Measurements from ENCODE around the gene MYBBP1A. TPM values are rescaled to one million over a fixed set of nuclear protein-coding genes. Genes with fewer than 3 reads are reported as not detected.
A peak's percentile ranks its signal among the peaks of the same experiment; 100 is the strongest.

The MYBBP1A gene
- total and polyA plus RNA-seq, 2 donors: 21.5 to 36.9 TPM

GRCh38 chr17:4556996-4557395 is 1.8 kb upstream of the MYBBP1A start:
- Histone ChIP-seq H3K36me3 (ENCODE audit: control insufficient read depth in 2 of 2, insufficient read depth in 2 of 2, low read length in 1 of 2) (peaks cover 6 to 20% of the 10 kb centered on the region in 2 donors), H3K4me1 (ENCODE audit: control insufficient read depth in 2 of 2, insufficient read depth in 2 of 2, low read length in 2 of 2) (peaks cover 14 to 37% of the 10 kb centered on the region in 2 donors), H3K9me3 (ENCODE audit: control insufficient read depth in 2 of 2, insufficient read depth in 1 of 2, low read length in 1 of 2) (no peaks in the 10 kb centered on the region), H3K4me3 (ENCODE audit: low read length in 2 of 2) (no peak overlapping the region), H3K27me3 (ENCODE audit: control insufficient read depth in 2 of 2, insufficient read depth in 1 of 2, low read length in 1 of 2) (no peaks in the 10 kb centered on the region), H3K27ac (ENCODE audit: low read depth in 1 of 2, low read length in 1 of 2) (no peak overlapping the region)
- 97% methylated on average over 4 of the region's 4 CpGs for WGBS
- DNase-seq (ENCODE audit: low read depth in 6 of 9, low spot score in 9 of 9): no peak

GRCh38 chr17:4555873-4556759 is 932 bp upstream of the MYBBP1A start:
- peaks cover 14 to 35% of the 10 kb centered on the region in 2 donors for H3K4me1 ChIP-seq (ENCODE audit: control insufficient read depth in 2 of 2, insufficient read depth in 2 of 2, low read length in 2 of 2)
- WGBS: 80% methylated on average over 17 of the region's 17 CpGs
- no peaks in the 10 kb centered on the region for H3K27me3 ChIP-seq (ENCODE audit: control insufficient read depth in 2 of 2, insufficient read depth in 1 of 2, low read length in 1 of 2)
- no peak for DNase-seq (ENCODE audit: low read depth in 6 of 9, low spot score in 9 of 9)
- peak overlapping the region; percentile 60 to 80 for H3K4me3 ChIP-seq (ENCODE audit: low read length in 2 of 2)
- H3K36me3 ChIP-seq (ENCODE audit: control insufficient read depth in 2 of 2, insufficient read depth in 2 of 2, low read length in 1 of 2): peaks cover 15 to 26% of the 10 kb centered on the region in 2 donors
- H3K27ac ChIP-seq (ENCODE audit: low read depth in 1 of 2, low read length in 1 of 2): peak overlapping the region; percentile 82 to 91
- H3K9me3 ChIP-seq (ENCODE audit: control insufficient read depth in 2 of 2, insufficient read depth in 1 of 2, low read length in 1 of 2): no peaks in the 10 kb centered on the region

GRCh38 chr17:4554441-4554996 is 665 bp downstream of the MYBBP1A start:
- peak overlapping the region; percentile 60 to 80 for H3K4me3 ChIP-seq (ENCODE audit: low read length in 2 of 2)
- no peak overlapping the region for H3K27ac ChIP-seq (ENCODE audit: low read depth in 1 of 2, low read length in 1 of 2)
- peaks cover 14 to 36% of the 10 kb centered on the region in 2 donors for H3K4me1 ChIP-seq (ENCODE audit: control insufficient read depth in 2 of 2, insufficient read depth in 2 of 2, low read length in 2 of 2)
- WGBS: 21% methylated on average over 18 of the region's 18 CpGs
- H3K36me3 ChIP-seq (ENCODE audit: control insufficient read depth in 2 of 2, insufficient read depth in 2 of 2, low read length in 1 of 2): peaks cover 27 to 42% of the 10 kb centered on the region in 2 donors
- H3K9me3 ChIP-seq (ENCODE audit: control insufficient read depth in 2 of 2, insufficient read depth in 1 of 2, low read length in 1 of 2): no peaks in the 10 kb centered on the region
- no peak for DNase-seq (ENCODE audit: low read depth in 6 of 9, low spot score in 9 of 9)
- no peaks in the 10 kb centered on the region for H3K27me3 ChIP-seq (ENCODE audit: control insufficient read depth in 2 of 2, insufficient read depth in 1 of 2, low read length in 1 of 2)

- no peak for DNase-seq (ENCODE audit: low read depth in 6 of 9, low spot score in 9 of 9)
- no peak overlapping the region for H3K27ac ChIP-seq (ENCODE audit: low read depth in 1 of 2, low read length in 1 of 2)
- H3K4me3 ChIP-seq (ENCODE audit: low read length in 2 of 2): no peak overlapping the region
These were observed 1.5 kb downstream of the MYBBP1A start for GRCh38 chr17:4553669-4554068.

GRCh38 chr17:4551796-4552525 is 3.2 kb downstream of the MYBBP1A start:
- H3K27ac ChIP-seq (ENCODE audit: low read depth in 1 of 2, low read length in 1 of 2): no peak overlapping the region
- no peak for DNase-seq (ENCODE audit: low read depth in 6 of 9, low spot score in 9 of 9)
- 99% methylated on average over 27 of the region's 27 CpGs for WGBS
- H3K9me3 ChIP-seq (ENCODE audit: control insufficient read depth in 2 of 2, insufficient read depth in 1 of 2, low read length in 1 of 2): no peaks in the 10 kb centered on the region
- H3K36me3 ChIP-seq (ENCODE audit: control insufficient read depth in 2 of 2, insufficient read depth in 2 of 2, low read length in 1 of 2): peaks cover 50 to 64% of the 10 kb centered on the region in 2 donors
- peaks cover 14 to 34% of the 10 kb centered on the region in 2 donors for H3K4me1 ChIP-seq (ENCODE audit: control insufficient read depth in 2 of 2, insufficient read depth in 2 of 2, low read length in 2 of 2)
- H3K27me3 ChIP-seq (ENCODE audit: control insufficient read depth in 2 of 2, insufficient read depth in 1 of 2, low read length in 1 of 2): no peaks in the 10 kb centered on the region
- no peak overlapping the region for H3K4me3 ChIP-seq (ENCODE audit: low read length in 2 of 2)

More at GRCh38 chr17:4553669-4554068, 1.5 kb downstream of the MYBBP1A start:
- Histone ChIP-seq H3K4me1 (ENCODE audit: control insufficient read depth in 2 of 2, insufficient read depth in 2 of 2, low read length in 2 of 2) (peaks cover 14 to 34% of the 10 kb centered on the region in 2 donors), H3K27me3 (ENCODE audit: control insufficient read depth in 2 of 2, insufficient read depth in 1 of 2, low read length in 1 of 2) (no peaks in the 10 kb centered on the region), H3K36me3 (ENCODE audit: control insufficient read depth in 2 of 2, insufficient read depth in 2 of 2, low read length in 1 of 2) (peaks cover 35 to 50% of the 10 kb centered on the region in 2 donors), H3K9me3 (ENCODE audit: control insufficient read depth in 2 of 2, insufficient read depth in 1 of 2, low read length in 1 of 2) (no peaks in the 10 kb centered on the region)
- WGBS: 93% methylated on average over 9 of the region's 9 CpGs

- no peak for DNase-seq (ENCODE audit: low read depth in 6 of 9, low spot score in 9 of 9)
- Histone ChIP-seq H3K27ac (ENCODE audit: low read depth in 1 of 2, low read length in 1 of 2) (no peak overlapping the region), H3K9me3 (ENCODE audit: control insufficient read depth in 2 of 2, insufficient read depth in 1 of 2, low read length in 1 of 2) (no peaks in the 10 kb centered on the region), H3K36me3 (ENCODE audit: control insufficient read depth in 2 of 2, insufficient read depth in 2 of 2, low read length in 1 of 2) (peaks cover 52 to 68% of the 10 kb centered on the region in 2 donors), H3K4me1 (ENCODE audit: control insufficient read depth in 2 of 2, insufficient read depth in 2 of 2, low read length in 2 of 2) (peaks cover 14 to 28% of the 10 kb centered on the region in 2 donors), H3K4me3 (ENCODE audit: low read length in 2 of 2) (no peak overlapping the region), H3K27me3 (ENCODE audit: control insufficient read depth in 2 of 2, insufficient read depth in 1 of 2, low read length in 1 of 2) (no peaks in the 10 kb centered on the region)
- WGBS: 97% methylated on average over 8 of the region's 8 CpGs
These were observed 4.0 kb downstream of the MYBBP1A start for GRCh38 chr17:4551141-4551540.

GRCh38 chr17:4550534-4551039 is 4.6 kb downstream of the MYBBP1A start:
- peaks cover 54 to 73% of the 10 kb centered on the region in 2 donors for H3K36me3 ChIP-seq (ENCODE audit: control insufficient read depth in 2 of 2, insufficient read depth in 2 of 2, low read length in 1 of 2)
- H3K27ac ChIP-seq (ENCODE audit: low read depth in 1 of 2, low read length in 1 of 2): no peak overlapping the region
- no peaks in the 10 kb centered on the region for H3K27me3 ChIP-seq (ENCODE audit: control insufficient read depth in 2 of 2, insufficient read depth in 1 of 2, low read length in 1 of 2)
- H3K4me3 ChIP-seq (ENCODE audit: low read length in 2 of 2): no peak overlapping the region
- WGBS: 99% methylated on average over 16 of the region's 16 CpGs
- DNase-seq (ENCODE audit: low read depth in 6 of 9, low spot score in 9 of 9): no peak
- H3K4me1 ChIP-seq (ENCODE audit: control insufficient read depth in 2 of 2, insufficient read depth in 2 of 2, low read length in 2 of 2): peaks cover 8 to 23% of the 10 kb centered on the region in 2 donors
- H3K9me3 ChIP-seq (ENCODE audit: control insufficient read depth in 2 of 2, insufficient read depth in 1 of 2, low read length in 1 of 2): no peaks in the 10 kb centered on the region

GRCh38 chr17:4549781-4550533 is 5.2 kb downstream of the MYBBP1A start:
- Histone ChIP-seq H3K9me3 (ENCODE audit: control insufficient read depth in 2 of 2, insufficient read depth in 1 of 2, low read length in 1 of 2) (no peaks in the 10 kb centered on the region), H3K27ac (ENCODE audit: low read depth in 1 of 2, low read length in 1 of 2) (no peak overlapping the region), H3K27me3 (ENCODE audit: control insufficient read depth in 2 of 2, insufficient read depth in 1 of 2, low read length in 1 of 2) (no peaks in the 10 kb centered on the region), H3K4me3 (ENCODE audit: low read length in 2 of 2) (no peak overlapping the region), H3K36me3 (ENCODE audit: control insufficient read depth in 2 of 2, insufficient read depth in 2 of 2, low read length in 1 of 2) (peaks cover 60 to 77% of the 10 kb centered on the region in 2 donors), H3K4me1 (ENCODE audit: control insufficient read depth in 2 of 2, insufficient read depth in 2 of 2, low read length in 2 of 2) (peaks cover 7 to 21% of the 10 kb centered on the region in 2 donors)
- no peak for DNase-seq (ENCODE audit: low read depth in 6 of 9, low spot score in 9 of 9)
- WGBS: 98% methylated on average over 25 of the region's 25 CpGs
